Mesodermal cell (in vitro differentiated cells): ENCODE data around the gene GRPEL1.

ENCODE experiments used
- H3K27ac ChIP-seq: 2 replicates; pipeline ENCODE4 v1.7.0; 2013; ENCODE audit warnings: mild to moderate bottlenecking, low read depth, low read length, moderate library complexity; ENCODE audit not compliant: severe bottlenecking
- H3K36me3 ChIP-seq: 2 replicates; pipeline ENCODE4 v1.7.1; 2013; ENCODE audit warnings: mild to moderate bottlenecking, low read length, moderate library complexity; ENCODE audit not compliant: control insufficient read depth, insufficient read depth
- H3K4me1 ChIP-seq: one replicate; pipeline ENCODE4 v1.7.1; 2013; ENCODE audit warnings: mild to moderate bottlenecking, low read length; ENCODE audit not compliant: insufficient read depth, control insufficient read depth, poor library complexity, severe bottlenecking
- H3K4me3 ChIP-seq: 2 replicates; pipeline ENCODE4 v1.7.0; 2013; ENCODE audit warnings: low read length, control low read depth, mild to moderate bottlenecking; ENCODE audit not compliant: insufficient read depth, poor library complexity, severe bottlenecking; ENCODE audit errors: extremely low read depth
- H3K9me3 ChIP-seq: 2 replicates; pipeline ENCODE4 v1.7.1; 2013; ENCODE audit warnings: mild to moderate bottlenecking, low read length, moderate library complexity; ENCODE audit not compliant: control insufficient read depth
- WGBS, 2 experiments: methylation state at CpG; one replicate each; pipeline ENCODE4 v1.1.5; 2013; ENCODE audit warnings: missing lambda C conversion rate in 2 of 2; ENCODE audit not compliant: insufficient coverage in 2 of 2; 5-methylcytosine and 5-hydroxymethylcytosine counted together

GRPEL1 gene

DNA sequence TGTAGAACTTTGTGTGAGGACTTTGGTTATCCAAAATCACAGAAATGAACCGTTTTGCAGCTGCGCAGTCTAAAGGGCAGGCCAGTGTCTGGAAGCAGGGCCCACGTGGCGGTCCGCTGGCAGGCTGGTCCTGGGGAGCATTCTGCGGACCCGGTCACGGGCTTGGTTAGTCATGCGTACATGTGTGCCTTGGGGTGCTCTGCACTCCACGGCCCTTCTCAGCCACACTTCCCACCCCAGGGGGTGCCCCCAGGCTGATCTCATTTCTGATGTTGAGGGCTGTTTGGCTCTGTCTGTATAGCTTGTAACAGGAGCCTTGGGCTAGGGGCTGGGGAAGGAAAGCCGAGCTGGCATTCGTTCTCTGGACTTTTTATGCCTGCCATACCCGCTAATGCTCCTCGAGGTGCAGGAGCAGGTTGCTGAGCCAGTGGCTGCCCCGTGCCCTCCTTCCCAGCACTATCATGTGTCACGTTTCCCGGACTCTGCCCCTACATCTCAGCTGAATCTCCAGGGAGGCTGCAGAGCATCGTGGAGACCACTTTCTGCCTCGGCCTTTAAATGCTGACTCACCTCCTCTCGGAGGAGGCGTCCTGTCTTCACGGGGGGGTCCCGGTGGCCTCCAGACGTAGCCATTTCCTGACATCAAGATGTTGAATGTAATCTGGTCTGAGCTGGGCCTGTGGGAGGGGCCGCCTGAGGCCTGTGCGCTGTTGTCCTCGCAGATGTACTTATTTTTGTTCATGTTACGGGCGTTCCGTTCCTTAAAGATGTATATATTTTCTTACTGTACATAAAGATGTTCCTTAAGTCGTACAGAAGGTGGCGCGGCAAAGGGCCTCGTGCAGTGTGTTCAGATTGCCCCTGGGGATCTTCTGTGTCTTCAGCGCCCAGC, 36.1 kb downstream of the GRPEL1 start:
- H3K9me3 ChIP-seq, result no peaks in the 10 kb centered on the region
- peaks cover 54% of the 10 kb centered on the region for H3K36me3 ChIP-seq
- WGBS, 2 experiments, result 90 to 91% methylated on average over 24 to 26 of the region's 35 CpGs
- no peak overlapping the region for H3K4me3 ChIP-seq
- H3K4me1 ChIP-seq, result peaks cover 40% of the 10 kb centered on the region
- peak overlapping the region; percentile 66 for H3K27ac ChIP-seq

- no peak overlapping the region for H3K27ac ChIP-seq
- no peaks in the 10 kb centered on the region for H3K9me3 ChIP-seq
- H3K4me1 ChIP-seq, result peaks cover 33% of the 10 kb centered on the region
- H3K4me3 ChIP-seq, result no peak overlapping the region
- H3K36me3 ChIP-seq, result peaks cover 64% of the 10 kb centered on the region
- WGBS, 2 experiments, result 96 to 97% methylated on average over 9 to 10 of the region's 10 CpGs
These were observed 37.0 kb downstream of the GRPEL1 start for GRCh38 chr4:7030856-7031255.

DNA sequence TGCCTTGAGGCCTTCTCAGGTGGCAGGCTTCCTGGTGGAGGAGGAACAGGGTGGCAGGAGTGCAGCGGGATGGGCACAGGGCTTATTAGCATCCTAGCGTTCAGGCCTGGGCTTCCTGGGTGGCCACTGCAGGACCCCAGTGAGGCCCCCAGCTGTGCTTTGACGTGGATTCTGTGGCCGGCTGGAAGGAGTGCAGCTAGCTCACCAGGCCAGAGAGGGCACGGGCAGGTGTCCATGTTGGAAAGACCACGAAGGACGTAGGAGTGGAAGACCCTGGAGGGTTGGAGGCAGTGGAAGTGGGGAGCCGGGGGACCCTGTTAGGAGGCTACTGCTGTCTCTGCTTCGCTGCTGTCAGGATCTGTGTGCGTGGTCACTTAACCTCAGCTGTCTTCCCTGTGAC, 37.9 kb downstream of the GRPEL1 start:
- WGBS, 2 experiments, result 85 to 98% methylated on average over 6 to 9 of the region's 10 CpGs
- Histone ChIP-seq H3K27ac (no peak overlapping the region), H3K36me3 (peaks cover 73% of the 10 kb centered on the region), H3K4me3 (no peak overlapping the region), H3K4me1 (peaks cover 31% of the 10 kb centered on the region), H3K9me3 (no peaks in the 10 kb centered on the region)

DNA sequence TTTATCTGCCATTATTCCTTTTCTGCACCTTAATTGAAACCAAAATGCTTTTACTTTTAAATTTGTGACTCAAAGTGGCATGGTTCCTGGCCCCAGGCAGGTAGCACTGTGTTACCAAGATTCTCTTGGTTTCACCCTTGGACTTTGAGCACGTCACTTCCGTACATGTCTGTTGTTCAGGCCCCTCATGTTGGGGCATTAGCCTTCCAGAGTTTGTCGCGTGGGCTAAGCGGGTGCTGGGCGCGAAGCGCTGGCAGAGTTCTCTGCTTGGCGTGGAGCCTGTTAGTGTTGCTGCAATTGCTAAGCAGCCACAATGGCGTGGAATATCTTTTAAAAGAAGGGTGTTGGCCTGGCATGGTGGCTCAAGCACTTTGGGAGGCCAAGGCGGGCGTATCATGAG, 38.7 kb downstream of the GRPEL1 start:
- peaks cover 80% of the 10 kb centered on the region for H3K36me3 ChIP-seq
- 95 to 96% methylated on average over 12 of the region's 12 CpGs for WGBS, 2 experiments
- H3K9me3 ChIP-seq, result no peaks in the 10 kb centered on the region
- H3K27ac ChIP-seq, result no peak overlapping the region
- H3K4me1 ChIP-seq, result peaks cover 24% of the 10 kb centered on the region
- no peak overlapping the region for H3K4me3 ChIP-seq

DNA sequence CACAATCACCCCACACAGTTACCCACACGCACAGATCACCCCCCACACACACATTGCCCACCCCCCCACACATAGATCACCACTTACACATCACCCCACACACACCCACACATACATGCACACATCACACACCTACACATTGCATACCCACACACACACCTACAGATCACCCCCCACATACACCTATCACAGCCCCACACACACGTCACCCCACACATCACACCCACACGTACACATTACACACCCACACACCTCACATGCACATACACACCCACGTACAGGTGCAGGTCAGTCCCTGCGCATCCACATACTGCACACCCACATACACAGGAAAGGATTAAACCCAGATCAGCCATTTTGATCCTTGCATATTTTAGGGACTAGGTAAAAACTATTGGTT, 40.0 kb downstream of the GRPEL1 start:
- Histone ChIP-seq H3K4me3 (no peak overlapping the region), H3K4me1 (peaks cover 21% of the 10 kb centered on the region), H3K27ac (no peak overlapping the region), H3K9me3 (no peaks in the 10 kb centered on the region), H3K36me3 (peaks cover 87% of the 10 kb centered on the region)
- whole genome bisulfite sequencing, 2 experiments, result 80 to 85% methylated on average over 2 to 5 of the region's 5 CpGs

DNA sequence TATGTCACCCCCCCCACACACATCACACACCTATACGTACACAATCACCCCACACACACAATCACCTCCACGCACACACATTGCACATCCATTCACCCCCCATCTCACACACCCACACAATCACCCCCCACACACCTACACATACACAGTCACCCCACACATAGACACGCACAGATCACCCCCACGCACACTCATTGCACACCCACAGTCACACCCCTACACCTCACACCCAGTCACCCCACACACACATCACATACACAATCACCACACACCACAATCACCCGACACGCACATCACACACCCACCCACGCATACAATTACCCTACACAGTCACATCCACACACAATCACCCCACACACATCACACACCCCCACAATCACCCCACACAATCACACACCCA, 40.6 kb downstream of the GRPEL1 start:
- Histone ChIP-seq H3K4me3 (no peak overlapping the region), H3K9me3 (no peaks in the 10 kb centered on the region), H3K36me3 (peaks cover 87% of the 10 kb centered on the region), H3K27ac (no peak overlapping the region), H3K4me1 (peaks cover 23% of the 10 kb centered on the region)
- 83 to 97% methylated on average over 4 to 7 of the region's 7 CpGs for WGBS, 2 experiments

GRCh38 chr4:7026107-7026506, 41.8 kb downstream of the GRPEL1 start:
- H3K4me3 ChIP-seq, result no peak overlapping the region
- 95 to 96% methylated on average over 3 to 6 of the region's 9 CpGs for WGBS, 2 experiments
- H3K9me3 ChIP-seq, result no peaks in the 10 kb centered on the region
- peaks cover 84% of the 10 kb centered on the region for H3K36me3 ChIP-seq
- peaks cover 23% of the 10 kb centered on the region for H3K4me1 ChIP-seq
- no peak overlapping the region for H3K27ac ChIP-seq

GRCh38 chr4:7025040-7025602, 42.7 kb downstream of the GRPEL1 start:
- WGBS, 2 experiments, result 91 to 95% methylated on average over 22 of the region's 28 CpGs
- Histone ChIP-seq H3K36me3 (peaks cover 77% of the 10 kb centered on the region), H3K9me3 (no peaks in the 10 kb centered on the region)

GRCh38 chr4:7024336-7024890, 43.5 kb downstream of the GRPEL1 start:
- 93 to 95% methylated on average over 16 to 19 of the region's 19 CpGs for WGBS, 2 experiments
- H3K9me3 ChIP-seq, result no peaks in the 10 kb centered on the region
- H3K4me3 ChIP-seq, result no peak overlapping the region
- peaks cover 70% of the 10 kb centered on the region for H3K36me3 ChIP-seq
- peaks cover 37% of the 10 kb centered on the region for H3K4me1 ChIP-seq
- no peak overlapping the region for H3K27ac ChIP-seq

More at GRCh38 chr4:7025040-7025602, 42.7 kb downstream of the GRPEL1 start:
- Histone ChIP-seq H3K4me1 (peaks cover 31% of the 10 kb centered on the region), H3K27ac (no peak overlapping the region), H3K4me3 (no peak overlapping the region)

GRCh38 chr4:7023901-7024300, 44.0 kb downstream of the GRPEL1 start:
- H3K4me3 ChIP-seq, result no peak overlapping the region
- H3K27ac ChIP-seq, result no peak overlapping the region
- H3K4me1 ChIP-seq, result peaks cover 37% of the 10 kb centered on the region
- 91 to 99% methylated on average over 12 of the region's 12 CpGs for WGBS, 2 experiments
- H3K36me3 ChIP-seq, result peaks cover 70% of the 10 kb centered on the region
- H3K9me3 ChIP-seq, result no peaks in the 10 kb centered on the region

DNA sequence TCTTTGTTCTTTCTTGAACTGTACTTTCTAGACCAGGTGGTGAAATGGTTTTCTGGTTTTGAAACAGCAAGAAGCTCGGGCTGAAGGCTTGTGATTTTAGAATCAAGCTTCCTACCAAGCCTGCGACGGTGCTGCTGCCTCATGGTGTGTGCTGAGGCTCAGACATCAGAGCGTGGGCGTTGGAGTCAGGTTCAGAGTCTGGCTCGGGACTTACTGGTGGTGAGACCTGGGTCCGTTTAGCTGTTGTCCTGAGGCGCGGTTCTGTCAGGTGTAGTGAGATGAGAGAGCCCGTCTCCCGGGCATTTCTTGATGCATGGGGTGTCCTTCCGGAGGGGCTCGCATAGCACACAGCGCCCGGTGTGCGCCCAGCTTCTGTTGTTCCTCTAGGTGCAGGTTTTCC, 44.4 kb downstream of the GRPEL1 start:
- 94 to 96% methylated on average over 16 of the region's 16 CpGs for WGBS, 2 experiments
- no peaks in the 10 kb centered on the region for H3K9me3 ChIP-seq
- peaks cover 37% of the 10 kb centered on the region for H3K4me1 ChIP-seq
- H3K4me3 ChIP-seq, result no peak overlapping the region
- H3K36me3 ChIP-seq, result peaks cover 69% of the 10 kb centered on the region
- no peak overlapping the region for H3K27ac ChIP-seq
